GM18951 (cell line): Measurements from ENCODE around the gene ARHGEF28.

ENCODE experiments used
- POLR2A ChIP-seq: IDR thresholded peaks from 4 replicates; pipeline ENCODE4 v1.6.1; 2011; ENCODE audit warnings: mild to moderate bottlenecking; ENCODE audit not compliant: insufficient read length, insufficient read depth; ENCODE audit errors: extremely low read depth
- in situ Hi-C: fragments of 300-500 bp; cut with MboI; formaldehyde crosslinking; loops from one replicate; pipeline ENCODE4 v1.12.0; 2022; ENCODE audit warnings: low sequenced_read_pairs, mixed read lengths, inconsistent platforms; ENCODE audit not compliant: unreplicated experiment

Gene ARHGEF28

DNA sequence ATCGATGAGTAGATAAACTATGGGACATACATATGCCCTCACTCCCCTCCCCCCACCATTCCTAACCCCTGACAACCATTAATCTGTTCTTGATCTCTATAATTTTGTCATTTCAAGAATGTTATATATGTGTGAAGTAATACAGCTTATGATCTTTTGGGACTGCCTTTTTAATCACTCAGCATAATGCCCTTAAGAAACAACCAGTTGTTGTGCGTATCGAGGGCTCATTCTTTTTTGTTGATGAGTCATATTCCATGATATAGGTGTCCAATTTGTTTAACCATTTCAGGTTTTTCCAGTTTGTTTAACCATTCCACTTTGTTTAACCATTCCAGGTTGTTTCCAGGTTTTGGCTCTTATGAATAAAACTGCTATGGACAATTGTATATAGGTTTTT is 75.6 kb downstream of the ARHGEF28 start:
- in situ Hi-C loops: no loop called here
- TF ChIP-seq POLR2A: no peak

DNA sequence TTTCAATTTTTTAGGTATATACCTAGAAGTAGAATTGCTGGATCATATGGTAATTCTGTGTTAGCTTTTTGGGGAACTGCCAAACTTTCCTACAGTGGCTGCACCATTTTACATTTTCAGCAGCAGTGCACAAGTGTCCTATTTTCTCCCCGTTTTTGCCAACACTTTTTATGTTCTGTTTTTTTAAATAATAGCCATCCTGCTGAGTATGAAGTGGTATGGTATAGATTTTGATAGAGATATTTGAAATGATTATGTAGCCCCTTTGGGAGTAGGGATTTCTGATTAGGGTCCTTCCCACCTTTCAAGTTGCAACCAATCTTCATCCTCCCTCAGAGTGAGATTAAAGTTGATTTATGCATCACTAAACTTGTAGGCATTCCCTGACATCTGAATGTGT is 76.5 kb downstream of the ARHGEF28 start:
- in situ Hi-C loops: no loop called here
- no peak for TF ChIP-seq POLR2A

DNA sequence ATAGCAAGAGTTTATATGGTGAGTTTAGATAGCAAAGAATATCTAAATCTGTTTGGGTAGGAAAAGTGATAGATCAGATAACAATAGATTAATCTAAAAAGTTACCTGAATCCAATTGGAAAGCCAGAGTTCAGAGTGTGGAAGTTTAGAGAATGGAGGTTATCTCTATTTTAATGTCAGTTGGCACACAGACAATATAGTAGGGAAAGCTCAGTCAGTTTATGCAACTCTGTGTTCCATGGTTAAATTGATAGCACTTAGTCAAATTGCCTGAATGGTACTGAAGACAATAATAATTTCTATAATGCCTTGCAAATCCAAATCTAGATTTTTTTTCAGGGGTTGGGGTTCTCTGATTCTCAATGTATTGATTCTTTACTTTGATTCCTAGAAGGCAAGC is 77.0 kb downstream of the ARHGEF28 start:
- TF ChIP-seq POLR2A: no peak
- in situ Hi-C loops: no loop called here

DNA sequence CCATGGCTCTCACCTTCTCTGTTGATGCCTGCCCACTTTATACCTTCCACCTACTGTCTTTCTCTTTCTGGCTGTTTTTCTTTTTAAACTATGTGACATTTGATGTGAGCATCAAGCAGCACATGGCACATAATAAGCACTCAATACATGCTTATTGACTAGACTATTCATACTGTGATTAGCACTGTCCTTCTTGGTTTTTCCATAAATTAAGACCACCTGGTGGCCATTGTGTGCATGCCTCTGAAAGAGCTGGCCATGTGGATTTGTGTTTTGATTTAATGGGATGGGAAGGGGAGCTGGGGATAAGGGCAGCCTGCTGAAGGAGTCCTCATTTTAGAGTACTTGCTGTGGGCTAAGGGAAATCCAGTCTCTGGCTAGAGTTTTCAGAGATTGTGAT is 79.4 kb downstream of the ARHGEF28 start:
- no peak for TF ChIP-seq POLR2A
- in situ Hi-C loops: no loop called here

DNA sequence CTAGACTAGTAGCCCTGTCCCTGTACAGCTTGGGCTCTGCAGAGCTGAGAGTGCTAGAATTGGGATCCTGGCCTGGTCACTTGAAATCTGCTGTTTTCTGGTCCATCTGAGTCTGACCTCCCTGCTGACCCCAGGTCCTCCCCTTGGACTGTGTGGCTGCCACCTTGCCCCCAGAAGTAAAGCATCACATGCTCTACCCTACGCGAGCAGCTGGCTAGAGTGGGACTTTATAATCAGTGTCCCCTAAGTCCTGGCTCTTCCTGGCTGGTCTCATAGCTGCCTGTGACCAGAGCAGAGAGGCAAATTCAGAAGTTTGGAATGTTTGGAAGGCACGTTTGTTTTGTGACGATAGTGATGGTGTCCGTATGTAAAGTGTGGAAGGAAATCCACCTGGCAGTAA is 81.0 kb downstream of the ARHGEF28 start:
- in situ Hi-C loops: no loop called here
- no peak for TF ChIP-seq POLR2A

DNA sequence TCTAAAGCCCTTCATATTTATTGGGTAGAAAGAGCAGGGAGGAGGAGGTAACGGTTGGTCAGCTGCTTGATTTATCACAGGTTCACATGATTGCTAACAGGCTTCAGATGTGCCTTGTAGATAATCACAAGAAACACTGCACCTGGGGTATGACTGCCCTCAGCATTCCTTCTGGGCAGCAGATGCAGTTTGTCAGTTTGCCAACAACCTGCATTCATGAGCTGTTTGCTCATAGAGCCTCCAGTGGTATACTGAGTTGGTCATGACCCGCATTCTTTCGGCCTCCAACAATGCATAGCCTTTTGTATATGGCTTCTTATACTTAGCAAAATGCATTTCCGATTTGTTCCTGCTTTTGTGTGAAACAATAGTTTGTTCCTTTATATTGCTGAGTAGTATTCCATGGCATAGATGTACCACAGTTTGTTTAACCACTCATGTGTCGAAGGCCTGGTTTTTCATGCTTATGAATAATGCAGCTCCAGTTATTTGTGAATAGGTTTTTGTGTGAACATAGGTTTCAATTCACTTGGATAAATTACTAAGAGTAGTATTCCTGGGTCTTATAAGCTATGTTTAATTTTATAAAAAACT is 83.6 kb downstream of the ARHGEF28 start:
- no peak for TF ChIP-seq POLR2A
- in situ Hi-C loops: no loop called here

DNA sequence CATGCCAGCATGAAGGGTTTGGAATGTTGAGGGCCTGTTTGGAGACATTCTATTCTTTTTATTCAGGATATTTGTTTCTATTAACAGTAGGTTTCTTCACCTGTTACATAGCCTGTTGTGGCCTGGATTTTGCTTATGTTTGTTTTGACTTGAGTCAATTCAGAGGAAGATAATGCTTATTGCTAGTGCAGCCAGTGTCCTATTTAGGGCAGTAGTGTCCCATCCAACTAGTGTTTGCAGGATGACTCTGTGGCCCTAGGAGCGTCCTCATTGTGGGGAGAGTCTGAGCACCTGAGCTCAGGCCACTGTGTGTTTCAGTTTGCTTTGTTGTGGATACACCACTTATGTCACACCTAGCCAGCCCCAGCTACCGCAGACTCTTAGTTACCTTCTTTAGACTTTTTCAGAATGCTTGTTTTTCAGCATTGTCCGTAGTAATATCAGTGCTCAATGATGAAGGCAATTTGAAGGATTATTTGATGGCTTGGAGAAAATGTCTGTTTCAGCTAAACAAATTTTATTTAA is 90.3 kb downstream of the ARHGEF28 start:
- no peak for TF ChIP-seq POLR2A
- in situ Hi-C loops: no loop called here

DNA sequence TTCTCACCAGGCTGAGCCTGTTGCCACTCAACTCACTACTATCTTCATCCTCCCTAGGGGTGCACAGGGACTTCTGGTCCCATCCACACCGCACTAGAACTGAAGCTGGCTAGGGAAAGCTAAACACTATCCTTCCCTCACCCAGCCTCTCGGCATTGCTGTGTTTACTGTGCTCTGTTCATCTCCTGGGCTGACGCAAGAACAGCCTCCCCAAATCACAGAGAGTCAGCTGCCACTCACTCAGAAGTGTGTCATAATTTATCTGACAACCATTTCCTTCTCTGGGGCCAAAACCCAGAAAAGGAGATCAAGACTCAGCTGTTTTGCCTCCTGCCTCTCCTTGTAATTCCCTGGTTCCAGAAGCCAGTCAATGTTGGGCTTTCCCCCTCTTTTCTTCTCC is 92.8 kb downstream of the ARHGEF28 start:
- in situ Hi-C loops: no loop called here
- no peak for TF ChIP-seq POLR2A

DNA sequence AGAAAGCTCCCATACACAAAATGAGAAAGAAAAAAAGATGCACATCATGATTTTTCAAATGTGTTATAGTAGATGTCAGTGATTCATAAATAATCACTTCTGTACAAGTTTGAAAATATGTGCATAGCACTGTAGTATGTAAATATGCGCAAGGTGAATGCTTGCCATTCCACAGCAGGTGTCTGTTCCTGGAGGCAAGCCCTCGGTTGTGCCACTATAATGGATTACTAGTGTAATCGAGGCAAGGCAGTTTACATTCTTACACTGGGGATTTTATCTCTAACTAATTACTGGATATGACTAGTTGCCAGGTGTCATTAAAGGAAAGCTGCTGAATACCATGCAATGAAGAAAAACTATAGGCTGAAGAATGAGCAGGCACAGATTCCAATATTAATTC is 93.6 kb downstream of the ARHGEF28 start:
- no peak for TF ChIP-seq POLR2A
- in situ Hi-C loops: no loop called here

DNA sequence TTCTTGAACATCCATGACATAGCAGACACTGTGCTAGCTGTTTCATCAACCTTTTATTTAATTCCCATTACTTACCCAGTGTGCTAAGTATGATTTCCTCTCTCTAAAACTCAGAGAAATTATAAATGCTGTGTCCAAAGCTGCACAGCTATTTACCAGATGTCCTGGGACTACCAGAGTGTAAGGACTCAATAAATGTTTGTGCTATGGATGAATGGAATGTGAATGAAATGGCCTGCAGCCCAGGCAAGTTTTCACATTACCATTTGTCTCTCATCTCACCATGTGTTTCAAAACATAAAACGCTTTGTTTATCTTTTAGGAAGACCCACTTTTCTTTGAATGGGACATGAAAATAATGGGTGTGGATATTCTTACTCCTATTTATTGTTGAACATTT is 96.2 kb downstream of the ARHGEF28 start:
- TF ChIP-seq POLR2A: no peak
- in situ Hi-C loops: no loop called here

DNA sequence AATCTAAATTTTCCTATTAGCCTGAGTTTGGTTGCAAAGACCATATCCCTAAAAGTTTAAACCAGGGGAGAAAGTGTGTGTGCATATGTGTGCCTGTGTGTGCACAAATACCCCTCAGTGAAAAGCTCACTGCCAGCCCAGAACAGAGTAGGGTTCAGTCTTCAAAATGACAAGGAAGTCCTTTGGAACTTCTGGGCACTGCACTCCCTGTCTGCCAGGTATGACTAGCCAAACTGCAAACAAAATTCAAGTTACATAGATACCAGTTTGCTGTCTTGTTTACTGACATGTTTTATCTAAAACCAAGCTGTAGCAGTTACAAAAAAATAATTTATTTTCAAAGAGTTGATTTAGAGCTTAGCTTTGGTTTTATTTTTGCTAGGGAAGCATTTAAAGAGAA is 100.1 kb downstream of the ARHGEF28 start:
- in situ Hi-C loops: no loop called here
- no peak for TF ChIP-seq POLR2A

DNA sequence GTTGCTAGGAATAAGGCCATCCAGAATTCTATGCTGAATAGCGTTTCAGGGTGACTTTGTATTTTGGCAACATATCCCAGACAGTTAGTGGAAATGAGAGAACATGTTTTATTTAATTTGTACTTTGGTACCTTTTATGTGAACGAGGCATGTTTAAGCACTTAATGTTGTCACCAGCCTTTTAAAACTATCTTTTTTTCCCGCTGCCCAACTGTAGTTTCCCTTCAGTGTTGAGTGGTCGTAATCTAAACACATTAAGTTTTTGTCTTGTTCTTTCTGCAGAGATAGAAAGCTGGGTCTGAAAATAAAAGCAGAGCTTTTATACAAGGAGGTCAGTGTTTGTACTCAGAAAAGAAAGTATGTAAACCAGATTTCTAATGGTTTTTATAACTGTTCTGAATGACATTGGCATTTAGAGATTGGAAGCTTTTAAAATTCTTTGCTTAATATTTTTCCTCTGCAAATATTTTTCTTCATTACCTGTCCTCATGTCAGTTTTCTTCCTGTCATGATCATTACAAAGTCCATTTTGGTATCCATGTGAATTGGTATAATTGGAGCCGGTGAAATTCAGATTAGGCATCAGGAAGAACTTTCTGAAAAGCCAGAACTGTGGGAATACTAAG is 100.7 kb downstream of the ARHGEF28 start:
- in situ Hi-C loops: no loop called here

DNA sequence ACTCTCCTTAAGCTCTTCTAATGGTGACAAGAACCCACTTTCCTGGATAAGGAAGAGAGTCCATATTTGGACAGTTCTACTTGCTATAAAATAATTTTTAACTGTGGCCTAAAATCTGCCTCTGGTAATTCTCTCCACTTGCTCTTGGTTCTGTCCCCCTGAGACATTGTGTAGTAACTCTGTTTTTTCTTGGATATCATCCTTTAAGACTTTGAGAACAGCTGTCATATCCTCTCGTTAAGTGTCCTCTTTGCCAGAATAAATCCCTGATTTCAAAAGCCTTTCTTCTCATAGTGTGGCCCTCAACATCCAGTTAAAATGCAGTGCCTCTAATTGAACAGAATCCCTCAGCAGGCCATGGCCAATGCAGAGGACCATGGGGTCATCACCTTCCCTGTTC is 101.5 kb downstream of the ARHGEF28 start:
- no peak for TF ChIP-seq POLR2A

More for the DNA sequence above, 100.7 kb downstream of the ARHGEF28 start:
- TF ChIP-seq POLR2A: no peak

DNA sequence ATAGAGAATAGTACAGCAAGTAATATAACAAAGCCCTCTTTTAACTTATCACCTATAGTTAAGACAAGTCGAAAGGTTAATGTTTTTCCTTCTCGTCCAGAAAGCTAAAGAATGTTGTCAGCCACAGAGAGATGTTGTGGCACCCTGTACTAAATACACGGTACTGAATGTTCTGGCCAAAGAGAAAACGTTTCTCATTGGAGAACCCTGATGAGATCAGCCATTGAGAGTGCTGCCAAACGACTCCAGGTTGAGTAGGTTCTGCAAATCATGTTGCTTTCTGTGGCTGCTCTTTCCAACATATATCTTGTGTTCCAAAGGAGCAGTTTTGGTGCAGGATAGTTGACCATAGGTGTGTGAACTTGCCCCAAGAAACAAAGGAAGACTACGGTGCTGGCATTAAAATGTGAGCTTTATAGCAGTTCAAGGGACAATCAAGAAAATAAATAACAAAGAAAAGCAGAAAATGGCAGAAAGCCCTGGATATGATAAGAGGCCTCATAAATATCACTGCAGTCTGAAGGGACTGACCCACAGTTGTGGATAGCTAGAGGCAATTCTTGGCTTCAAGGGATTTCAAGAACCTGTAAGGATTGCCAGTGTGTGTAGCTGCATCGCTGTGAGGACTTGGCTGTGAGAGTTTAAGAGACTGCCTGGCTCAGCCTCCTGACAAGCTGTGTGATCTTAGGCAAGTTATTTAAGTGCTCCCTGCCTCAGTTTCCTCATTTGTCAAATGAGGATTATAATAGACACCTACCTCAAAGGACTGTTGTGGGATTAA is 102.7 kb downstream of the ARHGEF28 start:
- in situ Hi-C loops: no loop called here
- no peak for TF ChIP-seq POLR2A

More for the DNA sequence above, 101.5 kb downstream of the ARHGEF28 start:
- in situ Hi-C loops: no loop called here
